Erythroblast (primary cell): ENCODE data around the gene CRKL.

Experiments used
- GATA1 ChIP-seq: IDR thresholded peaks from 2 replicates; pipeline ENCODE4 v1.6.1; 2011; ENCODE audit warnings: low read depth, mild to moderate bottlenecking, control low read depth, low read length, moderate library complexity
- POLR2A ChIP-seq: IDR thresholded peaks from 2 replicates; pipeline ENCODE4 v1.6.1; 2011; ENCODE audit warnings: mild to moderate bottlenecking, low read length

- TF ChIP-seq POLR2A (no peak), GATA1 (no peak)
Measured at GRCh38 chr22:20962491-20962945, 45.3 kb downstream of the CRKL start.
